Left lung (tissue), 10 donors: ENCODE measurements around the gene SLC9A9. TPM values are rescaled to one million over a fixed set of nuclear protein-coding genes. Genes with fewer than 3 reads are reported as not detected.
A peak's percentile ranks its signal among the peaks of the same experiment; 100 is the strongest.

Source experiments
- ATAC-seq: fragments of 200-7000 bp; cut with Tn5 transposase; one replicate; pipeline ENCODE4 v1.9.1; 2020; ENCODE audit warnings: moderate library complexity
- DNase-seq, 4 donors: peaks; one replicate each; pipeline ENCODE4 v3.0.0-alpha.2; 2013 to 2020
- H3K27ac ChIP-seq, 2 donors: fragments of 200-600 bp; sonication (generic) in 1 of 2; one replicate each; pipeline versions ENCODE4 v1.5.0 to v1.8.0; 2020 to 2021
- H3K27me3 ChIP-seq, 2 donors: fragments of 200-600 bp; sonication (generic) in 1 of 2; one replicate each; pipeline versions ENCODE4 v1.5.0 to v1.8.0; 2020 to 2021
- H3K36me3 ChIP-seq, 2 donors: fragments of 200-600 bp; sonication (generic) in 1 of 2; one replicate each; pipeline versions ENCODE4 v1.5.0 to v1.8.0; 2020 to 2021
- H3K4me1 ChIP-seq, 2 donors: fragments of 200-600 bp; one replicate each; pipeline ENCODE4 v1.8.0; 2021
- H3K4me3 ChIP-seq, 2 donors: fragments of 200-600 bp; sonication (generic) in 1 of 2; one replicate each; pipeline versions ENCODE4 v1.5.0 to v1.8.0; 2020 to 2021; ENCODE audit warnings: mild to moderate bottlenecking in 1 of 2
- H3K9me3 ChIP-seq, 2 donors: fragments of 200-600 bp; sonication (generic) in 1 of 2; one replicate each; pipeline versions ENCODE4 v1.5.0 to v1.8.0; 2020 to 2021
- intact Hi-C, 2 donors: fragments of 100-400 bp; cut with DNase I; formaldehyde crosslinking; loops; one replicate each; pipeline versions ENCODE4 v1.11.2 to v1.14.2; 2022
- polyA plus RNA-seq, 6 donors: library from polyadenylated mRNA; unstranded; fragments of 120-200 nt; gene quantifications; one replicate each; pipeline ENCODE4 v1.2.1, GENCODE V29; 2013; ENCODE audit not compliant: insufficient read length in 6 of 6
- total RNA-seq, 2 donors: library from RNA; stranded (reverse); fragmentation: NEBNext Ultra II Directional; extraction: Animal tissue kit (Norgen Biotek cat#: 25700); gene quantifications; one replicate each; pipeline ENCODE4 v1.2.1, GENCODE V29; 2021
- TF ChIP-seq, protein P1 (sequence below), 2 donors: fragments of 200-600 bp; sonication (generic) in 1 of 2; IDR thresholded peaks; one replicate each; pipeline versions ENCODE4 v1.5.0 to v1.8.0; 2021; ENCODE audit warnings: antibody characterized with exemption in 2 of 2
- donor health status: DM: no; HTN: yes; CAD: no.
- donor health status: DM: no; HTN: no; CAD: no.

Gene SLC9A9
- total and polyA plus RNA-seq, 8 donors: 13.9 to 19.6 (median 16.8) TPM

DNA sequence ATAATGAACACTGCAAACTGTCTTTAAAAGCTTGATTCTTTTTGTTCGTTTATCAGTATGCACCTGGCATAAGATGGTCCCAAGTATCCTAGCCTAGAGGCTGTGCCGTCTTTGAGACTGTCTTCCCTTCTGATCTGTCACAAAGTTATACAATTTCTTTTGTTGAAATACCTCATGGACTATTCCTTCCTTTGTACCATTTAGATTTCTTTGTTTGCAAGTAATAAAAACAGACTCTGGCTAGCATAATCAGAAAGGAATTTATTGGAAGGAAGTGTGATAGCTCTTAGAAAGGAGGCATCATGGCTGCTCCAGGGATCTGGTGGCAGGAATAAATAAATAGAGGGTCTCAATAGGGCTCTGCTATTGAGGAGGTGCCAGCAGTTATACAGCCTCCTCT, 280.4 kb downstream of the SLC9A9 start:
- ATAC-seq (no peak), DNase-seq (no peak)
- Histone ChIP-seq H3K27me3 (no peaks in the 10 kb centered on the region), H3K9me3 (no peaks in the 10 kb centered on the region), H3K27ac (no peak overlapping the region), H3K36me3 (no peaks in the 10 kb centered on the region), H3K4me3 (no peak overlapping the region), H3K4me1 (peaks cover 6% of the 10 kb centered on the region in 2 donors)
- intact Hi-C loops: no loop called here
- TF ChIP-seq, protein P1, sequence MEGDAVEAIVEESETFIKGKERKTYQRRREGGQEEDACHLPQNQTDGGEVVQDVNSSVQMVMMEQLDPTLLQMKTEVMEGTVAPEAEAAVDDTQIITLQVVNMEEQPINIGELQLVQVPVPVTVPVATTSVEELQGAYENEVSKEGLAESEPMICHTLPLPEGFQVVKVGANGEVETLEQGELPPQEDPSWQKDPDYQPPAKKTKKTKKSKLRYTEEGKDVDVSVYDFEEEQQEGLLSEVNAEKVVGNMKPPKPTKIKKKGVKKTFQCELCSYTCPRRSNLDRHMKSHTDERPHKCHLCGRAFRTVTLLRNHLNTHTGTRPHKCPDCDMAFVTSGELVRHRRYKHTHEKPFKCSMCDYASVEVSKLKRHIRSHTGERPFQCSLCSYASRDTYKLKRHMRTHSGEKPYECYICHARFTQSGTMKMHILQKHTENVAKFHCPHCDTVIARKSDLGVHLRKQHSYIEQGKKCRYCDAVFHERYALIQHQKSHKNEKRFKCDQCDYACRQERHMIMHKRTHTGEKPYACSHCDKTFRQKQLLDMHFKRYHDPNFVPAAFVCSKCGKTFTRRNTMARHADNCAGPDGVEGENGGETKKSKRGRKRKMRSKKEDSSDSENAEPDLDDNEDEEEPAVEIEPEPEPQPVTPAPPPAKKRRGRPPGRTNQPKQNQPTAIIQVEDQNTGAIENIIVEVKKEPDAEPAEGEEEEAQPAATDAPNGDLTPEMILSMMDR (IDR thresholded peaks at IDR 0.05): no peak

GRCh38 chr3:143565951-143566350, 282.3 kb downstream of the SLC9A9 start:
- peaks cover 6% of the 10 kb centered on the region in 2 donors for H3K4me1 ChIP-seq
- H3K36me3 ChIP-seq: no peaks in the 10 kb centered on the region
- intact Hi-C loops: no loop called here
- H3K27ac ChIP-seq: no peak overlapping the region
- H3K9me3 ChIP-seq: no peaks in the 10 kb centered on the region
- TF ChIP-seq, protein P1 (IDR thresholded peaks at IDR 0.05): no peak
- peak in 1 of 4 donors; percentile 37 for DNase-seq
- no peak overlapping the region for H3K4me3 ChIP-seq
- ATAC-seq: peak; percentile 92
- H3K27me3 ChIP-seq: no peaks in the 10 kb centered on the region

GRCh38 chr3:143563786-143564185, 284.5 kb downstream of the SLC9A9 start:
- TF ChIP-seq, protein P1 (IDR thresholded peaks at IDR 0.05): no peak
- no peak overlapping the region for H3K27ac ChIP-seq
- H3K27me3 ChIP-seq: no peaks in the 10 kb centered on the region
- no peaks in the 10 kb centered on the region for H3K36me3 ChIP-seq
- no peak overlapping the region for H3K4me3 ChIP-seq
- intact Hi-C loops: no loop called here
- peaks cover 0 to 2% of the 10 kb centered on the region in 2 donors for H3K9me3 ChIP-seq
- ATAC-seq: no peak
- H3K4me1 ChIP-seq: peaks cover 6% of the 10 kb centered on the region in 2 donors
- no peak for DNase-seq

DNA sequence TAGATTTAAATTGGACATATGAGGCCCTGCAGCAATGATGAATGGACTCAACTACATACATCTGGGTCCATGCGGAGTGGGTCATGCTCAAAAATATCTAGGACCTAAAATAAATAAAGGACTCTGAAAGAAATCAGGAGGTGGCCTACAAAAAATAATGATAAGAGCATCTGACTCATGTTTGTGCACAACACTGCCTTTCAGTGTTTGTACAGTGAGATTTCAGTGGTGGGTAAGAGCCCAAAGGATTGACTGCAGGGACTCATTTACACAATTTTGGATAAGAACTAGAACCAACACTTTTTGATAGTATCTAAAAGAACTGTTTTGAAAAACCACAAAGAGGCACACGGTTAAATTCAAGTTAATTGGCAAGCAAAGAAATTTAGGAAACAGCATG, 285.5 kb downstream of the SLC9A9 start:
- intact Hi-C loops: no loop called here
- DNase-seq (no peak), ATAC-seq (no peak)
- H3K36me3 ChIP-seq: no peaks in the 10 kb centered on the region
- TF ChIP-seq, protein P1 (IDR thresholded peaks at IDR 0.05): no peak
- peaks cover 0 to 12% of the 10 kb centered on the region in 2 donors for H3K9me3 ChIP-seq
- no peaks in the 10 kb centered on the region for H3K27me3 ChIP-seq
- no peak overlapping the region for H3K27ac ChIP-seq
- peaks cover 6% of the 10 kb centered on the region in 2 donors for H3K4me1 ChIP-seq
- H3K4me3 ChIP-seq: no peak overlapping the region

DNA sequence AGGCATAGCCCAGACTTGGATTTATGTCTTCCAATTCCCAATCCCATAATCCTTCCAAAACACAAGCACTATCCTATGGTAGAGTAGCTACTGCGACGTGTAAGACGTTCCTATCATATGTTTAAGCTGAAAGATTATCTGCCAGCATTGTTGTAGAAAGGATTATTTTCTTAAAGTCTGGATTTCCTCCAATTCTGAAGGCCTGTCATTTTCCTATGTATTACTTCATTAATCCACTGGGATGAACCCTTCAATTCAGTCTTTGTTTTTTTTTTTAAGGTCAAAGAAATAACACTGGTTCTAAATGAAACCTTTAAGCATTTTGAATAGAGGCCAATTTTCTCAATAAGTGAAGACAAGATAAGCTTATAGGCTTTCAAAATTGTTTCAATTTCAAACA, 289.0 kb downstream of the SLC9A9 start:
- TF ChIP-seq, protein P1 (IDR thresholded peaks at IDR 0.05): no peak
- no peak overlapping the region for H3K27ac ChIP-seq
- no peak for ATAC-seq

More for the DNA sequence above, 289.0 kb downstream of the SLC9A9 start:
- no peaks in the 10 kb centered on the region for H3K36me3 ChIP-seq
- H3K27me3 ChIP-seq: no peaks in the 10 kb centered on the region
- H3K9me3 ChIP-seq: peaks cover 0 to 15% of the 10 kb centered on the region in 2 donors
- no peaks in the 10 kb centered on the region for H3K4me1 ChIP-seq
- no peak overlapping the region for H3K4me3 ChIP-seq
- peak in 1 of 4 donors; percentile 21 for DNase-seq
- intact Hi-C loops: no loop called here
